ENCODE measurements around the gene FARP2. TPM values are rescaled to one million over a fixed set of nuclear protein-coding genes. Genes with fewer than 3 reads are reported as not detected.

FARP2 gene
- total and polyA plus RNA-seq, 10 donors = 9.1 to 72.8 (median 53.4) TPM

GRCh38 chr2:241534293-241534692 lies 178.2 kb downstream of the FARP2 start:
- DNase-seq = peak; percentile 39
- 78 to 94% (median 84%) methylated on average over 7 of the region's 7 CpGs for WGBS, 5 donors
- H3K4me1 ChIP-seq = no peaks in the 10 kb centered on the region
- H3K36me3 ChIP-seq = no peaks in the 10 kb centered on the region
- H3K9me3 ChIP-seq = no peaks in the 10 kb centered on the region
- H3K27me3 ChIP-seq (replicated peaks in 1 of 7) = peaks cover 0 to 16% (median 0%) of the 10 kb centered on the region in 7 donors
- TF ChIP-seq POLR2AphosphoS5 (IDR thresholded peaks at IDR 0.05) (no peak), CTCF (IDR thresholded peaks at IDR 0.05 in 8 of 11, conservative IDR thresholded peaks at IDR 0.05 in 3 of 11) (no peak), POLR2A (IDR thresholded peaks at IDR 0.05) (no peak)
- H3K27ac ChIP-seq = no peak overlapping the region
- H3K4me3 ChIP-seq = no peak overlapping the region
- intact Hi-C loops (cut with DNase I; ENCODE audit: low total_unique reads) = no loop called here

DNA sequence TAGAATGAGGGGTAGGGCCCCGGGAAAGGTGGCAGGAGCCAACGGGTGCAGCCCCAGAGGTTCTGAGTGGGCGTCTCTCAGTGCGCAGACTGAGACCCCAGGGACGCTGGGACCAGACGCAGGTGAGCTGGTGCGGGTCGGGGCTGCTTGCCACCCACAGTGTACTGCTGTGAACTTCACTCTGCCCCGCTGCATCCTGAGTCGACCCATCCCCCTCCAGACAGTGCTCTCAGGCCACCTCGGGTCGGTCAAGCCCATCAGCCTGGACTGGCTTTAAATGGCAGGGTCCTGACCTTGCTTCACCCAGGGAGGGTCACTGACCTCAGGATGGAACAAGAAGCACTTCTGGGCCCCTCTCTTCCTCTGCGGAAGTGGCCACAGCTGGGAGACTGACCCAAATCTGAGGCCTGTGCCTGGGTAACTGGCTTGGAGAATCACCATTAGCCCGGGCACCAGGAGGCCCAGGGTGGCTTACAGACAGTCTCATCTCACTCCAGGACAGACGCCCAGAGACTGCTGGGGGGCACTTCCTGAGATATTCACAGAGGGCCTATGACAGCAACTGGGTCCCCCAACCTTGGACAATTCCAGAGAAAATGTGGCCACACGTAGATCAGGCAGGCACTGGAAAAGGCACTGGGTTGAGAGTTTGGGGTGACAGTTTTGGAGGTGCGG lies 178.8 kb downstream of the FARP2 start:
- peaks cover 0 to 18% (median 0%) of the 10 kb centered on the region in 7 donors for H3K27me3 ChIP-seq (replicated peaks in 1 of 7)
- no peak overlapping the region for H3K27ac ChIP-seq
- H3K9me3 ChIP-seq = no peaks in the 10 kb centered on the region
- H3K4me1 ChIP-seq = no peaks in the 10 kb centered on the region
- 76 to 82% (median 79%) methylated on average over 14 to 17 of the region's 17 CpGs for WGBS, 5 donors
- H3K4me3 ChIP-seq = no peak overlapping the region
- intact Hi-C loops (cut with DNase I; ENCODE audit: low total_unique reads) = no loop called here
- peak; percentile 52 for DNase-seq
- no peak for TF ChIP-seq CTCF (IDR thresholded peaks at IDR 0.05 in 8 of 11, conservative IDR thresholded peaks at IDR 0.05 in 3 of 11)
- no peak for TF ChIP-seq POLR2AphosphoS5 (IDR thresholded peaks at IDR 0.05)
- TF ChIP-seq POLR2A (IDR thresholded peaks at IDR 0.05) = no peak
- no peaks in the 10 kb centered on the region for H3K36me3 ChIP-seq

- DNase-seq = peak; percentile 44
- TF ChIP-seq POLR2AphosphoS5 (IDR thresholded peaks at IDR 0.05) (no peak), CTCF (IDR thresholded peaks at IDR 0.05 in 8 of 11, conservative IDR thresholded peaks at IDR 0.05 in 3 of 11) (no peak), POLR2A (IDR thresholded peaks at IDR 0.05) (no peak)
- Histone ChIP-seq H3K9me3 (no peaks in the 10 kb centered on the region), H3K27me3 (replicated peaks in 1 of 7) (peaks cover 0 to 30% (median 4%) of the 10 kb centered on the region in 7 donors), H3K36me3 (no peaks in the 10 kb centered on the region), H3K4me1 (peaks cover 0 to 10% (median 7%) of the 10 kb centered on the region in 6 donors), H3K4me3 (no peak overlapping the region), H3K27ac (no peak overlapping the region)
- WGBS, 5 donors = 69 to 80% (median 77%) methylated on average over 13 of the region's 13 CpGs
- intact Hi-C loops (cut with DNase I; ENCODE audit: low total_unique reads) = no loop called here
These were observed 180.0 kb downstream of the FARP2 start for GRCh38 chr2:241535871-241536655.

Measured in spleen (tissue), 11 donors.